Ishikawa (cell line): ENCODE data around the gene RNF115.

Experiments
- CEBPB ChIP-seq: IDR thresholded peaks from 2 replicates; pipeline ENCODE4 v1.6.1; 2012
- CREB1 ChIP-seq: IDR thresholded peaks from 2 replicates; pipeline ENCODE4 v1.6.1; 2012; ENCODE audit warnings: low read depth
- EGR1 ChIP-seq: IDR thresholded peaks from 2 replicates; pipeline ENCODE4 v1.6.1; 2012
- EP300 ChIP-seq: IDR thresholded peaks from 2 replicates; pipeline ENCODE4 v1.6.1; 2012; ENCODE audit warnings: borderline replicate concordance
- FOXM1 ChIP-seq: IDR thresholded peaks from 2 replicates; pipeline ENCODE4 v1.6.1; 2012; ENCODE audit warnings: low read depth, borderline replicate concordance
- MAX ChIP-seq: IDR thresholded peaks from 2 replicates; pipeline ENCODE4 v1.6.1; 2012
- NFIC ChIP-seq: IDR thresholded peaks from 2 replicates; pipeline ENCODE4 v1.6.1; 2012
- RAD21 ChIP-seq: IDR thresholded peaks from 2 replicates; pipeline ENCODE4 v1.6.1; 2012; ENCODE audit warnings: low read depth
- REST ChIP-seq: IDR thresholded peaks from 2 replicates; pipeline ENCODE4 v1.6.1; 2012; ENCODE audit warnings: low read depth, mild to moderate bottlenecking
- TAF1 ChIP-seq: IDR thresholded peaks from 2 replicates; pipeline ENCODE4 v1.6.1; 2012; ENCODE audit warnings: low read depth, mild to moderate bottlenecking
- TCF12 ChIP-seq: IDR thresholded peaks from 2 replicates; pipeline ENCODE4 v1.6.1; 2012; ENCODE audit warnings: low read depth
- TEAD4 ChIP-seq: IDR thresholded peaks from 2 replicates; pipeline ENCODE4 v1.6.1; 2012
- USF1 ChIP-seq: IDR thresholded peaks from 2 replicates; pipeline ENCODE4 v1.6.1; 2012
- YY1 ChIP-seq: IDR thresholded peaks from 2 replicates; pipeline ENCODE4 v1.6.1; 2012; ENCODE audit warnings: low read depth
- ZBTB7A ChIP-seq: IDR thresholded peaks from 2 replicates; pipeline ENCODE4 v1.6.1; 2012; ENCODE audit warnings: low read depth

RNF115 gene

GRCh38 chr1:145845514-145846161, 21.7 kb upstream of the RNF115 start, which contains the start of gene NUDT17:
NUDT17 (plus strand) TSS chr1:145845630; CDS start chr1:145845641, 11 bp downstream.
- TF ChIP-seq YY1 (peak; percentile 83), NFIC (no peak), TAF1 (peak; percentile 21; the same call in 1 of the 2 replicates), ZBTB7A (peak; percentile 54), CREB1 (no peak), RAD21 (peak; percentile 59; the same call in 1 of the 2 replicates), MAX (peak; percentile 46; the same call in 1 of the 2 replicates)

- TF ChIP-seq EGR1 (no peak), YY1 (no peak), REST (no peak), TEAD4 (no peak), TAF1 (no peak), NFIC (no peak), RAD21 (no peak), ZBTB7A (no peak), MAX (no peak)
These were observed 21.2 kb upstream of the RNF115 start for GRCh38 chr1:145845144-145845513.

- TF ChIP-seq CREB1 = no peak
- TF ChIP-seq TEAD4 = no peak
- no peak for TF ChIP-seq EP300
- no peak for TF ChIP-seq FOXM1
- no peak for TF ChIP-seq TAF1
- TF ChIP-seq ZBTB7A = no peak
- no peak for TF ChIP-seq RAD21
- TF ChIP-seq EGR1 = no peak
- TF ChIP-seq MAX = no peak
- no peak for TF ChIP-seq USF1
- TF ChIP-seq NFIC = no peak
- TF ChIP-seq REST = no peak
- no peak for TF ChIP-seq CEBPB
- TF ChIP-seq TCF12 = no peak
- TF ChIP-seq YY1 = no peak
These were observed 19.1 kb upstream of the RNF115 start for GRCh38 chr1:145843031-145843430.

- TF ChIP-seq ZBTB7A (no peak), TEAD4 (no peak), YY1 (no peak), EGR1 (no peak), NFIC (no peak), MAX (no peak), RAD21 (no peak), REST (no peak), TAF1 (no peak), EP300 (no peak), TCF12 (no peak), CREB1 (no peak), USF1 (no peak), FOXM1 (no peak), CEBPB (no peak)
These were observed 13.8 kb upstream of the RNF115 start for GRCh38 chr1:145837656-145838055.
